Pancreas (tissue), 10 donors: ENCODE results near the gene B3GNT7. TPM values are rescaled to one million over a fixed set of nuclear protein-coding genes. Genes with fewer than 3 reads are reported as not detected.
A peak's percentile ranks its signal among the peaks of the same experiment; 100 is the strongest.

Source experiments
- ATAC-seq, 4 donors: fragments of 200-7000 bp; cut with Tn5 transposase; one replicate each; pipeline versions ENCODE4 v1.8.0 to v1.9.1; 2020; ENCODE audit warnings: mild to moderate bottlenecking in 4 of 4, moderate library complexity in 4 of 4
- DNase-seq, 6 donors: peaks; one replicate each; pipeline ENCODE4 v3.0.0-alpha.2; 2020
- FAIRE-seq: peaks from 2 replicates; lab custom pipeline; 2012; peaks lifted over from hg19 to GRCh38; lab: Jason Lieb, UNC
- H3K27ac ChIP-seq, 4 donors: fragments of 200-600 bp; sonication (generic); 1 replicate in 3 of 4; 2 replicates in 1 of 4; pipeline versions ENCODE4 v1.5.0 to v1.8.0; 2020
- H3K27me3 ChIP-seq, 4 donors: fragments of 200-600 bp; one replicate each; pipeline ENCODE4 v1.8.0; 2021
- H3K36me3 ChIP-seq, 3 donors: fragments of 200-600 bp; sonication (generic) in 1 of 3; one replicate each; pipeline versions ENCODE4 v1.5.0 to v1.8.0; 2020 to 2021
- H3K4me1 ChIP-seq, 3 donors: fragments of 200-600 bp; one replicate each; pipeline ENCODE4 v1.8.0; 2021
- H3K4me3 ChIP-seq, 4 donors: fragments of 200-600 bp; sonication (generic) in 2 of 4; one replicate each; pipeline versions ENCODE4 v1.5.0 to v1.8.0; 2020 to 2021
- H3K9me3 ChIP-seq, 4 donors: fragments of 200-600 bp; one replicate each; pipeline ENCODE4 v1.8.0; 2021
- WGBS, 2 donors: extraction: QIAGEN DNeasy Blood & Tissue Kit; methylation state at CpG; one replicate each; pipeline ENCODE4 v1.1.7; 2013; 5-methylcytosine and 5-hydroxymethylcytosine counted together
- intact Hi-C, 3 donors: fragments of 100-400 bp; cut with DNase I; formaldehyde crosslinking; loops; one replicate each; pipeline versions ENCODE4 v1.11.1 to v1.14.2; 2022
- polyA plus RNA-seq, 2 donors: library from polyadenylated mRNA; stranded (reverse); fragments of 200-250 nt; gene quantifications; one replicate each; pipeline ENCODE4 v1.2.3, GENCODE V29; 2013
- total RNA-seq, 6 donors: library from RNA; stranded (reverse); fragmentation: NEBNext Ultra II Directional in 4 of 6; extraction: Animal tissue kit (Norgen Biotek cat#: 25700) in 4 of 6; gene quantifications; one replicate each; pipeline versions ENCODE4 v1.2.1 to v1.2.4, GENCODE V29; 2021 to 2023
- TF ChIP-seq, protein P1 (sequence below), 4 donors: fragments of 200-600 bp; sonication (generic) in 3 of 4; IDR thresholded peaks; one replicate each; pipeline versions ENCODE4 v1.5.0 to v1.8.0; 2021; ENCODE audit warnings: antibody characterized with exemption in 4 of 4
- donor health status: healthy with polysubstance abuse.
- donor health status: DM: no; HTN: no; CAD: no; lungs with moderate emphysema.
- donor health status: DM: no; HTN: no; CAD: no.
- donor health status: control.
- donor health status: control.
- donor health status: Bipolar disorder and iron deficiency.
- donor health status: DM: yes; HTN: yes; CAD: no.
- donor health status: DM: no; HTN: no; CAD: no.
- donor health status: DM: no; HTN: no; CAD: no.
- donor health status: DM: yes; HTN: yes; CAD: no.

Gene B3GNT7
- total and polyA plus RNA-seq, 8 donors = 5.6 to 34.5 (median 12.1) TPM

GRCh38 chr2:231409776-231410175, 14.3 kb downstream of the B3GNT7 start:
- ATAC-seq = peak in 1 of 4 donors; percentile 18
- TF ChIP-seq, protein P1, sequence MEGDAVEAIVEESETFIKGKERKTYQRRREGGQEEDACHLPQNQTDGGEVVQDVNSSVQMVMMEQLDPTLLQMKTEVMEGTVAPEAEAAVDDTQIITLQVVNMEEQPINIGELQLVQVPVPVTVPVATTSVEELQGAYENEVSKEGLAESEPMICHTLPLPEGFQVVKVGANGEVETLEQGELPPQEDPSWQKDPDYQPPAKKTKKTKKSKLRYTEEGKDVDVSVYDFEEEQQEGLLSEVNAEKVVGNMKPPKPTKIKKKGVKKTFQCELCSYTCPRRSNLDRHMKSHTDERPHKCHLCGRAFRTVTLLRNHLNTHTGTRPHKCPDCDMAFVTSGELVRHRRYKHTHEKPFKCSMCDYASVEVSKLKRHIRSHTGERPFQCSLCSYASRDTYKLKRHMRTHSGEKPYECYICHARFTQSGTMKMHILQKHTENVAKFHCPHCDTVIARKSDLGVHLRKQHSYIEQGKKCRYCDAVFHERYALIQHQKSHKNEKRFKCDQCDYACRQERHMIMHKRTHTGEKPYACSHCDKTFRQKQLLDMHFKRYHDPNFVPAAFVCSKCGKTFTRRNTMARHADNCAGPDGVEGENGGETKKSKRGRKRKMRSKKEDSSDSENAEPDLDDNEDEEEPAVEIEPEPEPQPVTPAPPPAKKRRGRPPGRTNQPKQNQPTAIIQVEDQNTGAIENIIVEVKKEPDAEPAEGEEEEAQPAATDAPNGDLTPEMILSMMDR (IDR thresholded peaks at IDR 0.05) = no peak
- intact Hi-C loops = loop anchor here in 2 of 3 donors (5.0 to 10.0 kb wide), 3 partner anchors 117 to 185 kb away; no protein-coding TSS in a partner anchor
- Histone ChIP-seq H3K4me1 (peaks cover 10 to 32% (median 16%) of the 10 kb centered on the region in 3 donors), H3K27me3 (no peaks in the 10 kb centered on the region), H3K9me3 (no peaks in the 10 kb centered on the region), H3K27ac (peak overlapping the region in 3 of 4 donors; percentile 39 to 94 (median 81)), H3K36me3 (no peaks in the 10 kb centered on the region), H3K4me3 (no peak overlapping the region)
- FAIRE-seq = no peak
- 36 to 41% methylated on average over 5 of the region's 5 CpGs for WGBS, 2 donors
- no peak for DNase-seq

DNA sequence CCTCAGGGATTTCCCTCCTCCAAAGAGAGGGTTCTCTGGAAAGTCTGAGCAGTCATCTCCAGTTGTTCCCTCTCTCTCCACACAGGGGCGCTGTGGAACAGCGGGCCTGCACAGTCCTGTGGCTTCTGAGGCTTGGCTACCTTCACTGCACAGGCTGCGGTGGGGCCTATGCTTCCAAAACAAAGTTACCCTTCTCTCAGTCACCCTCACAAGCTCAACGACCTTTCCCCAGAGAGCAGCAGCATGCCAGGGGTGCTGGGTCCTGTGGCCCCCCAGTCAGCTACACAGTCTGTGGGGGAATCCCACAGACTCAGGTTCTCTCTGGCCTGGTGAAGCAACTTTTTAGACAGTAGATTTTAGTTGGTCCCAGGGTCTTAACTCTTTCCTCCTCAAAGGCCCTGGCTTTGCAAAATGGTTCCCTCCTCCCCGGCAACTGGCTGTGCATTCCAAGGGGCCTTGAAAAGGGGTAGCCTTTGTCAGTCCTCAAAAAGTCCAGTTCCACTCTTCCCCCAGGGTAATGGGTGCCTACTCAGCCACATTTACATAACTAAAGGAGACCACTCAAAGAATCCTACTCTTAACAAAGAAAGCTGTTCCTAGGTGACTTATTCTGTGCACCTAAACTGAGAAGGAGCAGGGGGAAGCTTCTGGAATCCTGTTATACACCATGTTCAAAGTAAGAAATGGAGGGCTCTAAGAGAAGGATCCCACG, 14.9 kb downstream of the B3GNT7 start:
- TF ChIP-seq, protein P1 (IDR thresholded peaks at IDR 0.05) = no peak
- H3K4me3 ChIP-seq = no peak overlapping the region
- H3K4me1 ChIP-seq = peaks cover 10 to 30% (median 16%) of the 10 kb centered on the region in 3 donors
- ATAC-seq (no peak), DNase-seq (no peak), FAIRE-seq (no peak)
- peak overlapping the region in 2 of 4 donors; percentile 81 to 94 for H3K27ac ChIP-seq
- no peaks in the 10 kb centered on the region for H3K9me3 ChIP-seq
- H3K36me3 ChIP-seq = no peaks in the 10 kb centered on the region
- WGBS, 2 donors = 84 to 85% methylated on average over 6 of the region's 6 CpGs
- no peaks in the 10 kb centered on the region for H3K27me3 ChIP-seq
- intact Hi-C loops = loop anchor here in 2 of 3 donors (5.0 to 10.0 kb wide), 3 partner anchors 118 to 186 kb away; no protein-coding TSS in a partner anchor

DNA sequence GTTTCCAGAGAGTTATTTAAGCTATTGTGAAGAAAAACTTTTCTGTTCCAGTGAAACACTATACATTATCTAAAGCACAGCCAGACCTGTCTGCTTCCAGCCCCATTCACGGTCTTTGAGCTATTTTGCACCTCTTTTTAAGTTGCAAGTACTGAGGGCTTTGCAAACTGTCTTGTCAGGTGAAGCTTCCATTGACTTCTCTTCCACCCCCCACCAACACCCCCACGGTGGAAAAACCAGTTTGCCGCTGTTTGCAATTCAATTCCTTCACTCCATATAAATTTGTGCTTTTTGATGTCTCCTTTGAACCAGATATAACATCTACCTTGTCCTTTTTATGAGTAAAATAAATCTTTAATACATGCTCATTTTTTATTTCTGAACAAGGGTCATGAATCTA, 15.7 kb downstream of the B3GNT7 start:
- H3K27ac ChIP-seq = peak overlapping the region in 2 of 4 donors; percentile 89 to 94
- no peak for ATAC-seq
- TF ChIP-seq, protein P1 (IDR thresholded peaks at IDR 0.05) = no peak
- peak overlapping the region in 1 of 4 donors; percentile 67 for H3K4me3 ChIP-seq
- H3K9me3 ChIP-seq = no peaks in the 10 kb centered on the region
- no peak for DNase-seq
- peaks cover 3 to 25% (median 12%) of the 10 kb centered on the region in 3 donors for H3K4me1 ChIP-seq
- intact Hi-C loops = loop anchor here in 2 of 3 donors (5.0 to 10.0 kb wide), 3 partner anchors 119 to 186 kb away; no protein-coding TSS in a partner anchor
- no peaks in the 10 kb centered on the region for H3K36me3 ChIP-seq
- no peak for FAIRE-seq
- 64% methylated on average over 3 of the region's 3 CpGs for WGBS, 2 donors
- no peaks in the 10 kb centered on the region for H3K27me3 ChIP-seq

DNA sequence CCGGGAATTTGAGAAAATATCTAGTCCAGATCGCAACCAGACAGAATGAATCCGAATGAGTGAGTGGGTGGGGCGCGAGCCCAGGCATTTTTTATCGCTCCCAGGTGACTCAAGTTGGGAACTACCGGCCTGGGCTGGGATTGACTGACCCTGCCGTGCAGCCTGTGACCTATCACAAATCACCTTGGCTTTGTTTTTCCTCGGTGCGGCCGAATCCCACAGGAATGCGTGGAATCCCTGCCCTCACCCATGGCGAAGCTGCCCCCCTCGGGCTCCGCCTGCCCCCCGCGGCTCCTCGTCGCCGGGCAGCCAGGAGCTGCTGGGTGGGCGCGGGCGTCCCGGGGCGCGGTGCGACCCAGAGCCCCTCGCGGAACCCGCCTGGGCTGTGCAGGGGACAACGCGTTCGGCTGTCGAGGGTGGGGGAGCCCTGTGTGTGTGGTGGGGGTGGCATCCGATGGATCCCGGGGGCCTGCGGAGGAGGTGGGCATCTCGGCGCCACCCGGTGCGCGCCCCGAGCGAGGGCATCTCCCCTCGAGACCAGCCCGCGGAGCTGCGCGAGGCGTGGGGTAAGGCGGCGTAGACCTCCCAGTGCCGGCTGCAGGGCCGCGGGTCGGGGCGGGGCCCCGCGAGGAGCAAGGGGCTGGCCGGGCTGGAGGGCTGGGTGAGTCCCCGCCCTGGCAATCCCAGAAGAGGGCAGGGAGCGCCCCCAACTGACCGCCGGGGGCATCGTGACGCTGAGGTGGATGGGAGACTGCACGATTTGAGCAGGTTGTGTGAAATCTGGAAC, 16.5 kb downstream of the B3GNT7 start:
- Histone ChIP-seq H3K27me3 (no peaks in the 10 kb centered on the region), H3K9me3 (no peaks in the 10 kb centered on the region), H3K4me3 (peak overlapping the region; percentile 33 to 67 (median 41)), H3K36me3 (no peaks in the 10 kb centered on the region), H3K27ac (peak overlapping the region; percentile 62 to 94 (median 87)), H3K4me1 (peaks cover 0 to 19% (median 9%) of the 10 kb centered on the region in 3 donors)
- TF ChIP-seq, protein P1 (IDR thresholded peaks at IDR 0.05) = peak; percentile 81 to 92 (median 86)
- intact Hi-C loops = loop anchor here in 2 of 3 donors (5.0 to 10.0 kb wide), 3 partner anchors 120 to 187 kb away; no protein-coding TSS in a partner anchor
- 1% methylated on average over 64 to 66 of the region's 67 CpGs for WGBS, 2 donors
- DNase-seq = peak; percentile 83 to 97 (median 92)
- FAIRE-seq = no peak
- peak; percentile 94 to 98 (median 96) for ATAC-seq
